Endothelial cell of hepatic sinusoid (primary cell): ENCODE data around the gene ELOVL2.
"Not testable (repeated sequence)": the region's sequence is repeated elsewhere in the genome, so short reads cannot be mapped to it uniquely, and the experiment has no call there.

ENCODE experiments used
- in situ Hi-C: cut with HindIII; loops from 2 replicates; pipeline ENCODE4 v1.10.0; 2017; ENCODE audit warnings: low sequenced_read_pairs

The ELOVL2 gene

DNA sequence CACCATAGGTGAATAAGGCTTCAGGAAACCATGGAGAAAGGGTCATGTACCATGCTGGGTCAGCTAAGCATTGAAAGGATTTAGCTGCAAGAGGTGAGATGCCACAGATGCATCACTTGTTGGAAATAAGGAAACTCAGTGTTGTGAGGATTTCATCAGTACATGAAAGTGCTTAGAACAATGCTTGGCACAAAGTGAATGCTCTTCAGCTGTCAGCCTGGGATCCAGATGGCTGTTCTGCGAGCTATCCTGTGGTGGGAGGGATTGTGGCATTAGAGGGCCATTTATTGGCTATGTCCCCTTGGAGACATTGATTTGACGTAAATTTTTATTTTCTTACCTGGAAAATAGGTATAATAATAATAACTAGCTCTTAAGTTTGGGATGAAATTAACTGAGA is 53.0 kb downstream of the ELOVL2 start:
- in situ Hi-C loops = no loop called here

DNA sequence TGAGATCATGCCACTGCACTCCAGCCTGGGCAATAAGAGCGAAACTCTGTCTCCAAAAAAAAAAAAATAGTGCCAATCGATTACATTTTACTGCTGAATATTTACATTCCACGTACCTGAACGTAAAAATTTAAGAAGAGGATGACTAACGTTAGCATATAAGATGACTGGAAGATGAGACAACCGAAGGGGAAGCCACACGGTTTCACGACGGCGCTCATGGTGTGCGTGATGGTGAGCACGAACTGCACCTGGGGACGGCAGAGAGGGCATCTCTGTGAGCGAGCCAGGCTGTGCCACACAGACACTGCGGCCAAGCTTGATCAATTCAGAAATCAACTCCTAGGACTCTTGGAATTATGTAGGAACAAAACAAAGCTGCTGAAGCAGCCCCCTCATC is 54.5 kb downstream of the ELOVL2 start:
- in situ Hi-C loops = no loop called here

DNA sequence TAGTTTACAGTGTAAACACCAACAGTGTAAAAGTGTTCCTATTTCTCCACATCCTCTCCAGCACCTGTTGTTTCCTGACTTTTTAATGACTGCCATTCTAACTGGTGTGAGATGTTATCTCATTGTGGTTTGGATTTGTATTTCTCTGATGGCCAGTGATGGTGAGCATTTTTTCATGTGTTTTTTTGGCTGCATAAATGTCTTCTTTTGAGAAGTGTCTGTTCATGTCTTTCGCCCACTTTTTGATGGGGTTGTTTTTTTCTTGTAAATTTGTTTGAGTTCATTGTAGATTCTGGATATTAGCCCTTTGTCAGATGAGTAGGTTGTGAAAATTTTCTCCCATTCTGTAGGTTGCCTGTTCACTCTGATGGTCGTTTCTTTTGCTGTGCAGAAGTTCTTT is 59.1 kb downstream of the ELOVL2 start:
- in situ Hi-C loops = not testable (repeated sequence)

DNA sequence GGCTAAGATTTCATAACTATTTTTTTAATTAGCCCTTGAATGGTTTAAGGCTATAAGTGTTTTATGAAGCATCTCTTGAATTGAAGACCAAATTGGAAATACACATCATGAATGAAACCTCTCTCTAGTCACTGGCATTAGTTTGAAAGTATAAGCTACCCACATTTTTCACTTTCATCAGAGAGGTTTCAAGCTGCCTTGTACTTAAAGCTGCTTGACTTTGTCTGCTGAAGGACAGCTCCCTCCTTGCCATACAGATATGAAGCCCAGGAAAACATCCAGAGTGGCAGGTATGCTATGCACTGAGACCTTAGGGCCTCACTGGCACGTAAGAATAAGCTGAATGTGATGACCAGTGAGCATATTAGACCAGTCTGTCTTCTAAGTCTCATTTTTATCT is 62.7 kb downstream of the ELOVL2 start:
- in situ Hi-C loops = no loop called here

DNA sequence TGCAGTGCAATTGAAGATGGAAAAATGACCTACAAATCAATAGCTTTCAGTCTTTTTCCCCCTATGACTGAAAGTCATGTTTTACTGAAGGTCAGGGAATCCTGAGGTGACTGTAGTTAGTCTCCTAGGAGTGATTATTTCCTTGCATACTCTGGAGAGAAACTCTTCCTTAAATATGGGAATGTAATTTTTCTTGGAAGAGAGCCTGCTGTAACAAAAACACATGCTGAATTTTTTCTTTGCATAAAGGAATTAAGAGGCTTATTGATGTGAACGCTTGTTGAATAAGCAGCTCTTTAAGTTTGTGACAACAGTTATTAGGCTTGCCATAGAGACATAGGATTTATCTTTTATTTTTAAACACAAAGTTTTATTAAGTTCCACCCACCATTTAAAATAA is 64.5 kb downstream of the ELOVL2 start:
- in situ Hi-C loops = no loop called here

DNA sequence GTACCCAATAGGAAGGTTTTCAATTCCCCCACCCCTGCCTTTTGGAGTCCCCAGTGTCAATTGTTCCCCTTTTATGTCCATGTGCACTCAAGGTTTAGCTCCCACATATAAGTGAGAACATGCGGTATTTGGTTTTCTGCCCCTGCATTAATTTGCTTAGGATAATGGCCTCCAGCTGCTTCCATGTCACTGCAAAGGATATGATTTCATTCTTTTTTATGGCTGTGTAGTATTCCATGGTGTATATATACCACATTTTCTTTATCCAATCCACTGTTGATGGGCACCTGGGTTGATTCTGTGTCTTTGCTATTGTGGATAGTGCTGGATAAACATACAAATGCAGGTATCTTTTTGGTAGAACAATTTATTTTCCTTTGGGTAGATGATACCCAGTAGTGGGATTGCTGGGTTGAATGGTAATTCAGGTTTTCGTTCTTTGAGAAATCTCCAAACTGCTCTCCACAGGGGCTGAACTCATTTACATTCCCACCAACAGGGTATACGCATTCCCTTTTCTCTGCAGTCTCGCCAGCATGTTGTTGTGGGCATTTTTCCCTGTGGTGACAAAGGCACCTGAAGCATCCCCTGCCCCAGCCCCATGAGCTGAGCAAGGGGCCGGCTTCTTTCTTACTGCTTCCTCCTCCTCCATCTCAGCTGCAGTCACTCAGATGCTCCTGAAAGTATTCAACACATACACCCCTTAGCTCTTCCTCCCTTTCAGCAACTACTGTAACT is 66.7 kb downstream of the ELOVL2 start:
- in situ Hi-C loops = no loop called here

DNA sequence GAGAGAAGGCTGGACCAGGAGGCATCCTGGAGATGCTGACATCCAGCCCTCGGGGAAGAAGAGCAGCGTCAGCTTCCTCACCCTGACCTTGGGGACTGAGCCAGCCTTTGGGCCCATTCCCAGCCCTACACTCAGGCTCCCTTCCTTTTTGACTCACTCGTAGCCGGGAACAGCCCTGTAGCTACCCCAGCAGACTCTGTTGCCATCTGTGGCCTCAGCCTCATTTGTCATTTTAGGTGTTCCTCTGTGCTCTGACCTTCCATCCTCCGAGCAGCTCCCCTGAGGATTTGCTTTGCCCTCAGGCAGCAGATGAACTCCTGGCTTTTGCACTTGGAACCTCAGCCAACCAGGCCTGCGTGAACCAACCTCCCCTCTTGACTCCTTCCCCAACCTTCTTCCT is 67.5 kb downstream of the ELOVL2 start:
- in situ Hi-C loops = no loop called here

DNA sequence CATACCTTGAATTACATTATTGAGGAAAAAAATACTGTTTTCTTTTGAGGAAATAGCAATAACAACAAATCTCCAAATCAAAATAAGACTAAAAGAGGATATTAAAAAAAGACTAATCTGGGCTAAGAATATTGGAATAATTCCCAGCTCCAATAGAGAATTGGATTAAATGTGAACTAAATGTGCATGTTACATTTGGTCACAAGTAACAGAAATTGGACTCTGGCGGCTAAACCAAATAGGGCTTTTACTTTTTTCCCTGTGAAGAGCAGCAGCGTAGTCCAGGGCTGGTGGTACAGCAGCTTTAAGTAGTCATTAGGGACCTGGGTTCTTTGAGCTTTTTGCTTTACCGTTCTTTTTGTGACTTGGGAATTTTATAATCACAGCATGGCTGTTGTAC is 71.9 kb downstream of the ELOVL2 start:
- in situ Hi-C loops = no loop called here

DNA sequence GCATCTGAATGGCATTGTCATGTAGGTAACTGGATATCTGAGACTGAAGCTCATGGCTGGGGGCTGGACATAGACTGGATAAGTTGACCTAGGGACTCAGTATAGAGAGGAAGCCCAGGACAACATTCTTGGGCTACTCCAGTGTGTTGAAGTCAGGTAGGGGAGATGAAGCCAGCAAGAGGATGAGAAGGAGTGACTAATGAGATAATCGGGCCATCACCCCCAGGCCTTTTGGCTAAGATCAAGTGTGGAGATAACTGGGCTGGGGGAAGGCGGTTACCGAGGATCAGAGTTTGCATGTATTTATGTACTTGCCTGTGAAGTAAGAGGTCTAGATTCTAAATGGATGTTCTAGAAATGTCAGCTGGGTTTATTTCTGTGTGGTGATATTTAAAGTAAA is 73.4 kb downstream of the ELOVL2 start:
- in situ Hi-C loops = no loop called here

DNA sequence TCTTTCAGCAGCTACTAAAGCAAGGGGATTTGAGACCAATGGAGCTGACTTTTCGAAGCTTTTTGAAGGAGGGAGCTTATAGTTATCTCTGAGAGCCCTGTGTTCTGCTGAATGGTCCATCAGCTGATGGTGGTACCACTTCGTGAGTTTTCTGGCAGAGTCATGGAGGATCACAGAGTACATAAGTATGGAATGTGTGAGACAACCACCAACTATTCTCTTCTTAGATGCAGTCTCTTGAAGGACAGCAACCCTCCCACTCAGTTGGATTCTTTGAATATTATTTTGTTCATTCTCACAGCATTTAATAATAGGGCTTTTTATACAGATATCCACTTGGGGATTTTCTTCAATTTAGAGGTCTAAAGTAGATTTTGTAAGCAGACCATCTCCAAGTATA is 75.3 kb downstream of the ELOVL2 start:
- in situ Hi-C loops = loop anchor here (5.0 kb wide), 1 partner anchor 59 kb away; no protein-coding TSS in a partner anchor

DNA sequence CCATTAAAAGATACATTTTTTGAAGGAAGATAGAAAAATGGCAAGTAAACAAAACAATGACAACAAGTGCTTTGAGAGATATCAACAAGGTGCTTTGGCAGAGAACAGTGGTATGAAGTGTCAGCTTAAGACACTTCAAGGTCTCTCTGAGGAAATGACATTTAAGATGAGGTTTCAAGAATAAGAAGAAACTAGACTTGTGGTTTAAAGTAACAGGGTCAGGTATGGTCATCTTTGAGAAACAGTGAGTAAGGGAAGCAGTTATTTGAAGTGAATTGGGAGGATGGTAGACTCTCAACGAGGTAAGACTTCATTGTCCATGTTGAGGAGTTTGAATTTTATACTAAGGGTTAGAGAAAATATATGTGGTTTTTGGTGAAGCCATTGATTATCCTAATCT is 79.4 kb downstream of the ELOVL2 start:
- in situ Hi-C loops = loop anchor here (5.0 kb wide), 1 partner anchor 63 kb away; no protein-coding TSS in a partner anchor

DNA sequence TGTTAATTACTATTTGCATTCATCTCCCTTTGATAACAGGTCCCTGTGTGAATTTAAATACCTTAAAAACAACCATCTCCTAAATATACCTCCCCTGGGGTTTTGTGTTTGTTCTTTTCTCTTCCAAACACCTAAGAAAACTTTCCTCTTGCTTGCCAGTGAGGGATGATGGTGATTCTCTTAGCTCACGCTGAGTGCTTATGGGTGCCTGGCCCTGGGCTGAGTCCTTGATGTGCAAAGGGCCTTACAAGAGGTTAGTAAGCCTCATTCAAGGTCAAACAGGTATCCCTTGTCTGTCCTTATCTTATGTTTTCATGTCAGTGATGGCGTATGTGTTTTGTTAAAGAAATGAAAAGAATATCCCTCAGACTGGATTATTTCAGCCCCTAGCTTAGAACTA is 81.0 kb downstream of the ELOVL2 start:
- in situ Hi-C loops = no loop called here

DNA sequence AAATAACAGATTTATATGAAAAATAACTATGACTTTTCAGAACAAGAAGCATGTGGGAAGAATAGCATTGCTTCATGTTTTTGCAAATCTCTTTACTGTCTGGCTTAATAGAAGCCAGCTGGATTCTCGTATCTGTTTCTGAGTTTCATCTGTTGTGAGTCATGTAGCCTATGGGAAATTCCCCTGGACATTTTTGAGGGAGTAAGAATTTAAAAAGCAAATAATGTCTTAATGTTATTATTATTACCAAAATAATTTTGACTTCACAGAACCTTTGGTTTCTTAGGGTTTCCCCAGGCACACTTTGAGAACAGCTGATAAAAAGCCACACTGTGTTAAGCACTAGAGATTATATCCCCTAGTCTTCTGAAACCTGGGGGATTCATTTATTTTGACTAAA is 81.4 kb downstream of the ELOVL2 start:
- in situ Hi-C loops = no loop called here

DNA sequence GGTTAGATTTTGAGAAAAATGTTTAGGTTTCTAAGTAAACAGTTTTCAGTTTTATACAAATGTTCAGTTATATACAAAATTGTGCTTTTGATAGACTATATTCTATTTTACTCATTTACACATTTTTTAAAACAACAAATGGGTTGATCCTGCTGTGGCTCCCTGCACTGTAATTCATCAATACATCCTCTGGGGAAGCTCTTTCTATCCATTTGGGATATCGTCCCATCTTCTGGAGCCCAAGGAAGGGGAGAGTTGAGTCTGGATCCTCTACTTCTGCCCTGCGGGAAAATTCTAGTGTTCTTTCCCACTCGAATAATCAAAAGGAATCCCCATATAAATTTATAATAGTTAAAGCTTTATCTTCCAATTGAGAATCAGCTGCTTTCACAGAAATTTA is 82.3 kb downstream of the ELOVL2 start:
- in situ Hi-C loops = no loop called here

DNA sequence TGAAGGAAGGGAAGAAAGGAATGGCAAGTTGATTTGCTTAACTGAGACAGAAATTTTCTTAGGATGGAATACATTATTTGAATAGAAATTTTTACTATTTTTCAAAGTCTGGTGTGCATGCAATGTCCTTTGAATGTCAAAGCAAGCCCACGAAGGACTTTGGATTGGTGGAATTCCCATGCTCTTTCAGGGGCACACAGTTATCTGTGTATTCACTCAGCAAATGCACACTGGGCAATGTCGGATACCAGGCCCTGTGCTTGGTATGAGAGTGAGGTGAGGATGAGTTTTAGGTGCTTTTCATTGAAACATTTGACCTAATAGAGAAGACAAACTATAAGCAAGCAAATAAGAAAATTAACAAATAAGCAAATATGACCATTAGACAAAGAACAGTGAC is 83.9 kb downstream of the ELOVL2 start:
- in situ Hi-C loops = no loop called here

DNA sequence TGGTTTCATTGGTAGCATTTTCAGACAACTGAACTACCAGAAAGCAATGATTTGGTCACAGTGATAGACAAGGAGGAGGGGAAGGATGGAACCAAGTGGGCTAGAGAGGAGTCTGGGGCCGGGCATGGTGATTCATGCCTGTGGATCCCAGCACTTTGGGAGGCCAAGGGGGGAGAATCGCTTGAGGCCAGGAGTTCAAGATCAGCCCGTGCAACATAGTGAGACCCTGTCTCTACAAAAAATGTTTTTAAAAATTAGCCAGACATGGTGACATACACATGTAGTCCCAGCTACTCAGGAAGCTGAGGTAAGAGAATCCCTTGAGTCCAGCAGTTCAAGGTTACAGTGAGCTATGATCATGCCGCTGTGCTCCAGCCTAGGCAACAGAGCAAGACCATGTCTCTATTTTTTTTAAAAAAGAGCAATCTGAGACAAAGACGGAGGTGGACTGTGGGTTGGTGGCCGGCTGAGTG is 86.7 kb downstream of the ELOVL2 start:
- in situ Hi-C loops = no loop called here

DNA sequence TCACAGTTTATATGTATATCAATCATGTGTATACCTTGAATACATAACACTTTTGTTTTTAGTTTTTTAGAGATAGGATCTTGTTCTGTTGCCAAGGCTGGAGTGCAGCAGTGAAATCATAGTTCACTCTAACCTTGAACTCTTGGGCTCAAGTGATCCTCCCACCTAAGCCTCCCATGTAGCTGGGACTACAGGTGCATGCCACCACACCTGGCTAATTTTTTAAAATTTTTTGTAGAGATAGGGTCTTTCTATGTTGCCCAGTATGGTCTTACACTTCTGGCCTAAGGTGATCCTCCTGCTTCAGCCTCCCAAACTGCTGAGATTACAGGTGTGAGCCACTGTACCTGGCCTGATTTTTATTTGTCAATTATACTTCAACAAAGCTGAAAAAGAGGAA is 87.3 kb downstream of the ELOVL2 start:
- in situ Hi-C loops = no loop called here

DNA sequence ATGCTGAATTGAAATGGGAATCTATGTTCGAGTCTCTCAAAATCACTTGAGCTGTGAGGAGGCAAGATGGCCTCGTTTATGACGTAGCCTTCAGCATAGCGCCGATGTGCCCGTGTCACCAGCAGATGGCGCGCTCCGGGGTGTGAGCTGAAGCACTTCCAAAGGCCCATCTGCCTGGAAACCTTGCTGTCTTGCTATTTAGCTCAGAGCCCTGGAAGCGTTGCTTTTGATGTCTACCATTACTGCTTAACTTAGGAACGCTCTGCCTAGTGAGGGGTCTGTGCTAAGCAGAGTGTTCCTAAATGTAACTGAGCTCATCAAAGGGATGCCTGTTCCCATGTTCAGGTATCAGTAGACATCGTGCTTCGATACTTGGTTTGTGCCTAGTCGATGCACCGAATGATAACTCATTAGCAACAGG is 89.5 kb downstream of the ELOVL2 start:
- in situ Hi-C loops = loop anchor here (5.0 kb wide), 1 partner anchor 123 kb away; no protein-coding TSS in a partner anchor

DNA sequence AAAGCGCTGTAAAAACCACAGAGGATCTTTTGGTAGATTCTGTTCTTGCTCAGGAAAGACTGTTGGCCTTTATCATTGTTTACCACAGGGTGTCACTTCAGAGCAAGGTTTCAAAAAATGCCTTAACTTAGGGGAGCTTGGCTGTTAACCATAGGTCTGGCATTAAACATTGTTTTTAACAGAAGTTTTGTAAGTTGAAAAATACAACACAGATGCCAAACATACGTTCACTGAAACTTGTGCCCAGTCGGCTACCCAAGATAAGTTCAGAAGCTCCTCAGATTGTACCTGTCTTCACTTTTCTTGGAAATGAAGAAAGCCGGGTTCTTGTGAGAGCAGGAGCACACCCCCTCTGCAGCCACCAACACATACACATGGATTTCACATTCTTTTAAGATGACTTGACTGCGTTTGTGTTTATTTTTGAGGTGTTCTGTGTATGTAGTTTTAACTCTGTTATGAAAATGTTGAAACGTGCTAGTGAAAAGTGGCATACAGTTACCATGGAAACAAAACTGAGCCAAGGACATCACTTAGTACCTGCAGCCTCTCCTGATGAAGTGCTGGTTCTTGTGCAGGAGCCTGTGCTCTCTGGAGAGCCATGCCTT is 92.3 kb downstream of the ELOVL2 start:
- in situ Hi-C loops = loop anchor here (5.0 kb wide), 1 partner anchor 126 kb away; no protein-coding TSS in a partner anchor

DNA sequence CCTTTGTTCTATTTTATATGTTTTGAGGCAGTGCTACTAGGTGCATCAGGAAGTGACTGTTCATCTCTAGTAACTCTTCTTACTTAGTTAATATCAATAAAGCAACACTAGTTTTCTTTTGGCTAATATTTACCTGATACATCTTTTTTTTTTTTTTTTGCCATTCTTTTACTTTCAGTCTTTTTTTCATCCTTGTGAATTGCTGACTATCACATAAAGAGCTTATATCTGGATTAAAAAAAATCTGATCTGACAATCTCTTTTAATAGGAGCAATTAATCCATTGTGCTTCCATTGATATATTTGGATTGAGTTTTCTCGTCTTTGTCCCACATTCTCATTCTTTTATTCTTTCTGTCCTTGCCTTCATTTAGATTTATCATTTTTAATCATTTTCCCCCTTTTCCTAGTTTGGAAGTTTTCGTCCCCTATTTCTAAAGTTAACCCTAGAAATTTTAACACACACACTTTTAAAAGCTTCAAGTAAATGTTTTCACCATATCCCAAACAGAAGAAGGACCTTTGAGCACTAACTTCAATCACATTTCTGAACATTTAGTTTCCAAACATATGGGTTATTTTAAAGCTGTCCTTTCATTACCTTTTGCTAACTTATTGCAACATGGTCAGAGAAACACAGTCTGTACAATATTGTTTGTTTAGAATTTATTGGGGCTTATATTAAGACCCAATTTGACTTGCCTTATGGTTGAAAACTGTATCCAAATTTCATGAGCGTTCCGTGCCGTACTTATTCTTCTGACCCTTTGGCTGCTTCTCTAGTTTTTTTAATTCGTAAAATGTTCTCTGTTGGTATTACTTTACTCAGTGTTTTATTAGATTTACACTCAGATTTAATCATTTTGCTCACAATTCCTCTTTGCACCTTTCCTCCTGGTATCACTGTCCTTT is 94.3 kb downstream of the ELOVL2 start:
- in situ Hi-C loops = loop anchor here (5.0 kb wide), 1 partner anchor 127 kb away; no protein-coding TSS in a partner anchor

DNA sequence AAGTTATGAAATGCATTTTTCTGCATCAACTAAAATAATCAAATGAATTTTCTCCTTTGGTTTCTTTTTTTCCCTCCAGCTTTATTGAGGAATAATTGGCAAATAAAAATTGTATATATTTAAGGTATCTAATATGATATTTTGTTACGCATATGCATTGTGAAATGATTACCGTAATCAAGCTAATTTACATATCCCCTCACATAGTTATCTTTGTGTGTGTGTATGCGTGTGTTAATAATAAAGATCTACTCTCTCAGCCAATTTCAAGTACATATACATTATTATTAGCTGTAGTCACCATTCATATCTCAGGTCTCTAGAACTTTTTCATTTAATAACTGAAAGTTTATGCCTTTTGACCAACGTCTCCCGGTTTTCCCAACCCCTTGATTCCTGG is 96.1 kb downstream of the ELOVL2 start:
- in situ Hi-C loops = no loop called here
